Neuronal stem cell (in vitro differentiated cells): Measurements from ENCODE around the gene FOXD3.
A peak's percentile ranks its signal among the peaks of the same experiment; 100 is the strongest.

ENCODE experiments used
- DNase-seq: peaks from one replicate; pipeline ENCODE4 v3.0.0-alpha.2; 2013; ENCODE audit warnings: low spot score
- H2AFZ ChIP-seq: one replicate; pipeline ENCODE4 v1.6.1; 2013; ENCODE audit warnings: mild to moderate bottlenecking, low read length, inconsistent platforms
- H2AK5ac ChIP-seq: 2 replicates; pipeline ENCODE4 v1.6.1; 2013; ENCODE audit warnings: low read depth, mild to moderate bottlenecking, inconsistent platforms, low read length, moderate library complexity, mixed read lengths
- H2BK120ac ChIP-seq: 2 replicates; pipeline ENCODE4 v1.6.1; 2013; ENCODE audit warnings: low read depth, mild to moderate bottlenecking, inconsistent platforms, low read length, moderate library complexity, mixed read lengths
- H2BK12ac ChIP-seq: one replicate; pipeline ENCODE4 v1.6.1; 2013; ENCODE audit warnings: low read length, inconsistent platforms
- H2BK15ac ChIP-seq: 2 replicates; pipeline ENCODE4 v1.6.1; 2013; ENCODE audit warnings: mild to moderate bottlenecking, low read length, inconsistent platforms, mixed read lengths
- H2BK5ac ChIP-seq: one replicate; pipeline ENCODE4 v1.6.1; 2013; ENCODE audit warnings: inconsistent platforms, mild to moderate bottlenecking, low read length, moderate library complexity
- H3K14ac ChIP-seq: one replicate; pipeline ENCODE4 v1.6.1; 2013; ENCODE audit warnings: low read length, inconsistent platforms
- H3K18ac ChIP-seq: 2 replicates; pipeline ENCODE4 v1.6.1; 2013; ENCODE audit warnings: low read length, inconsistent platforms
- H3K23ac ChIP-seq: 2 replicates; pipeline ENCODE4 v1.6.1; 2013; ENCODE audit warnings: low read depth, mild to moderate bottlenecking, mixed read lengths, low read length, inconsistent platforms; ENCODE audit not compliant: poor library complexity
- H3K27ac ChIP-seq: replicated peaks from 3 replicates; pipeline ENCODE4 v1.5.1; 2013; ENCODE audit warnings: low read length, inconsistent platforms
- H3K27me3 ChIP-seq, 3 experiments: 2 replicates each; pipeline ENCODE4 v1.6.1; 2013; ENCODE audit warnings: low read length in 3 of 3, mild to moderate bottlenecking in 2 of 3, inconsistent platforms in 1 of 3, low read depth in 1 of 3, mixed read lengths in 1 of 3, moderate library complexity in 1 of 3; ENCODE audit not compliant: control insufficient read depth in 3 of 3, insufficient read depth in 3 of 3
- H3K36me3 ChIP-seq, 2 donors: replicated peaks in 1 of 2; 2 replicates each; pipeline ENCODE4 v1.6.1; 2013; ENCODE audit warnings: low read length in 2 of 2; ENCODE audit not compliant: control insufficient read depth in 2 of 2, insufficient read depth in 2 of 2
- H3K4ac ChIP-seq: 2 replicates; pipeline ENCODE4 v1.6.1; 2013; ENCODE audit warnings: inconsistent platforms, mild to moderate bottlenecking, low read length, moderate library complexity
- H3K4me1 ChIP-seq, 2 donors: 1 replicate in 1 of 2; 2 replicates in 1 of 2; pipeline ENCODE4 v1.6.1; 2013; ENCODE audit warnings: low read length in 2 of 2, low read depth in 1 of 2; ENCODE audit not compliant: control insufficient read depth in 2 of 2, insufficient read depth in 1 of 2
- H3K4me2 ChIP-seq: one replicate; pipeline ENCODE4 v1.6.1; 2013; ENCODE audit warnings: mild to moderate bottlenecking, low read length, inconsistent platforms; ENCODE audit not compliant: insufficient read depth, poor library complexity, severe bottlenecking
- H3K4me3 ChIP-seq, 2 donors: 2 replicates each; pipeline ENCODE4 v1.5.1; 2013; ENCODE audit warnings: low read length in 2 of 2, mild to moderate bottlenecking in 2 of 2, inconsistent platforms in 1 of 2, moderate library complexity in 1 of 2
- H3K79me1 ChIP-seq: one replicate; pipeline ENCODE4 v1.6.1; 2013; ENCODE audit warnings: low read depth, mild to moderate bottlenecking, inconsistent platforms, low read length, moderate library complexity
- H3K9ac ChIP-seq: one replicate; pipeline ENCODE4 v1.6.1; 2013; ENCODE audit warnings: mild to moderate bottlenecking, low read depth, low read length, inconsistent platforms; ENCODE audit not compliant: poor library complexity
- H3K9me3 ChIP-seq, 2 donors: replicated peaks in 1 of 2; 2 replicates each; pipeline versions ENCODE3 to v1.6.1; 2013; ENCODE audit warnings: low read length in 2 of 2, mild to moderate bottlenecking in 2 of 2, inconsistent platforms in 1 of 2, low read depth in 1 of 2, mixed read lengths in 1 of 2, moderate library complexity in 1 of 2; ENCODE audit not compliant: control insufficient read depth in 2 of 2, insufficient read depth in 1 of 2
- H4K8ac ChIP-seq: one replicate; pipeline ENCODE4 v1.6.1; 2013; ENCODE audit warnings: low read depth, mild to moderate bottlenecking, inconsistent platforms, low read length, moderate library complexity
- H4K91ac ChIP-seq: one replicate; pipeline ENCODE4 v1.6.1; 2013; ENCODE audit warnings: low read length, low read depth, mild to moderate bottlenecking, inconsistent platforms; ENCODE audit not compliant: poor library complexity
- WGBS, 2 donors: extraction: QIAGEN DNeasy Blood & Tissue Kit; methylation state at CpG; one replicate each; pipeline ENCODE4 v1.1.7; 2013; ENCODE audit warnings: missing lambda C conversion rate in 2 of 2, mixed read lengths in 1 of 2; ENCODE audit not compliant: insufficient read length in 2 of 2, insufficient replicate concordance in 1 of 2; ENCODE audit errors: extremely low coverage in 2 of 2; 5-methylcytosine and 5-hydroxymethylcytosine counted together

Gene FOXD3

DNA sequence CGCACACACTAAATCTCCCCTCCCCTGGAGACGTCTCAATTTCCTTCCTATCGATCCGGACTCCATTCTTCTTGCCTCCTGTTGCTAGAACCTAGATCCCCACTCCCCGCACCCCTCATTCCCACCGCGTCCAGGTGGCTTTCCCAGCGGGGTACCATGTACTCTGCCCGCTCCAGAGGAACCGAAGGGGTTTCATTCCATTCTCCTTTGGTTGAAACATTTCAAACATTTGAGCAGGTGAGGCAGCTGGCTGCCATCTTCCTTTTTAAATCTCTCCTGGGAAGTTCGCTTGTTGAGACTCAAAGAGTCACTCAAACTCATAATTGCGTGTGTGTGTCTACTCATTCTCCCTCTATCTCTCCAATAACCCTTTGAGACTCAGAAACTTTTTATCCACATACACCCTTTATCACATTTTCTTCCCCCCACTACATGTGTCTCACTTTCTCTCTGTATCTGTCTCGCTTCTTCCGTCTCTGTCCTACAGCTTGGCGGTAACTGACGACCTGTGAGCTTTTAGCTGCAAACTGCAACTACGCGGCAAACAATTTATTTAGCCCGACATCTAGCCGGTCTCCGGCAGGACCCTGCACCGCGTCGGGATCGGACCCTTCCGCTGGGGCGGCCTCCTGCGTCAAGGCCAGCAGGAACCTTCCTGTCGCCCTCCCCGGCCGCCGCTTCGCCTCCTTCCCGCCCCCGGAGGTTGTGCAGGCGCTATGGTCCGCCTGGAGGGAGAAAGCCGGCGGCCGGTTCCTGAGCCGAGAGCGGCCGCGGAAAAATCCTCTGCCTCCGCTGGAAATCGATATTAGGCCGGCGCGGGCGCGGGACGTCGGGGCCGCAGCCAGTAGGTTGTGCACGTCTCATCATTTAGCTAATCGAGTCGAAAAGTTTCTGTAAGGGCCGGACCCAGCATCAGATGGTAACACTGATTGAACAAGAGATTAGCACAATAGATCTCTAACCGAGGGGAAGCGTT lies 3.0 kb upstream of the FOXD3 start:
- H3K79me1 ChIP-seq = no peaks in the 10 kb centered on the region
- no peak overlapping the region for H3K23ac ChIP-seq
- no peak overlapping the region for H3K4me2 ChIP-seq
- H2AK5ac ChIP-seq = no peak overlapping the region
- H3K4ac ChIP-seq = no peak overlapping the region
- no peak overlapping the region for H3K27ac ChIP-seq
- H3K4me3 ChIP-seq = no peak overlapping the region
- H3K27me3 ChIP-seq = peaks cover 58 to 99% (median 85%) of the 10 kb centered on the region in 3 experiments
- peaks cover 0 to 2% of the 10 kb centered on the region in 2 donors for H3K4me1 ChIP-seq
- peaks cover 0 to 3% of the 10 kb centered on the region in 2 donors for H3K9me3 ChIP-seq
- H3K36me3 ChIP-seq = no peaks in the 10 kb centered on the region
- H3K14ac ChIP-seq = no peak overlapping the region
- H2AFZ ChIP-seq = peak overlapping the region; percentile 69
- no peak overlapping the region for H4K91ac ChIP-seq
- DNase-seq = peak; percentile 45
- H3K9ac ChIP-seq = no peak overlapping the region
- H3K18ac ChIP-seq = no peak overlapping the region
- no peak overlapping the region for H4K8ac ChIP-seq
- no peak overlapping the region for H2BK120ac ChIP-seq
- WGBS, 2 donors = 100% methylated on average over 1 of the region's 60 CpGs; no CpG with 5 or more reads in 1 of the 2 donors
- no peak overlapping the region for H2BK5ac ChIP-seq
- H2BK12ac ChIP-seq = no peak overlapping the region
- no peak overlapping the region for H2BK15ac ChIP-seq

DNA sequence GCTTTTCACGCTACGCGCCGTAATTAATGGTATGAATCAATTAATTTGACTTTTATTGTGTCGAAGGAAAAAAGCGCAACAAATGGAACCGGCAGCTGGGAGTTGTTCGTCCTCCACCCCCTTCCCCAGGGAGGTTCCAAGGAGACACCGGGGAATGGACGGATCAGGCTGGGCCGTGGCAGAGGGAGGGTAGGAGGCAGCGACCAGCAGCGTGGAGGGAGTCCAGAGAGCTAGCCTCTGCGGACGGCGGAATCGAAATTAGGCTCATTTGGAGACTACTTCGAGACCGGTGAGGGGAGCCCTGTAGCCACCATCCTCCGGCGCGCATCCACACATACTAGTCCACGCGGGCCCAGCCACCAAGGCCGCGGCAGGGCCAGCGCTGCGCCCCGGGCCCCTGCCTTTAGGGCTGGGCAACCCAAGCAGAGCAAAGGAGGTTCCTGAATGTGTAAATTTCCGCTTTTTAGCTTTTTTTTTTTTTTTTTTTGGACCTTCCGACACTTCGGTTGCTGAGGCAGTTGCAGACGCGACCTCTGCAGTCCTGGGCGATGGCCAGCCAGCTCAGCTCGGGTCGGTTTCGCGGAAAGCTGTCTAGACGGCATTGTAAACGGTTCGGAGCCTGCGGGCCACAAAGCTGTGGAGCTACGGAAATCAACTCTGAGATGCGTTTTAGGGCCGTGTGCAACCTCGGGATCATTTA lies 2.2 kb upstream of the FOXD3 start:
- Histone ChIP-seq H3K4me2 (no peak overlapping the region), H3K14ac (no peak overlapping the region), H4K8ac (no peak overlapping the region), H3K9ac (no peak overlapping the region), H3K4me1 (peaks cover 0 to 2% of the 10 kb centered on the region in 2 donors), H2BK5ac (no peak overlapping the region), H2BK120ac (peak overlapping the region; percentile 34), H3K36me3 (no peaks in the 10 kb centered on the region), H2BK15ac (no peak overlapping the region), H2BK12ac (no peak overlapping the region), H2AK5ac (no peak overlapping the region), H3K79me1 (no peaks in the 10 kb centered on the region), H3K27ac (no peak overlapping the region), H3K27me3 (peaks cover 61 to 100% (median 88%) of the 10 kb centered on the region in 3 experiments), H3K9me3 (peaks cover 0 to 3% of the 10 kb centered on the region in 2 donors), H3K4me3 (no peak overlapping the region), H3K4ac (no peak overlapping the region), H3K23ac (peak overlapping the region; percentile 68), H4K91ac (no peak overlapping the region), H2AFZ (peak overlapping the region; percentile 6), H3K18ac (no peak overlapping the region)
- DNase-seq = peak; percentile 32
- no CpG with 5 or more reads among the region's 47 CpGs for WGBS, 2 donors

DNA sequence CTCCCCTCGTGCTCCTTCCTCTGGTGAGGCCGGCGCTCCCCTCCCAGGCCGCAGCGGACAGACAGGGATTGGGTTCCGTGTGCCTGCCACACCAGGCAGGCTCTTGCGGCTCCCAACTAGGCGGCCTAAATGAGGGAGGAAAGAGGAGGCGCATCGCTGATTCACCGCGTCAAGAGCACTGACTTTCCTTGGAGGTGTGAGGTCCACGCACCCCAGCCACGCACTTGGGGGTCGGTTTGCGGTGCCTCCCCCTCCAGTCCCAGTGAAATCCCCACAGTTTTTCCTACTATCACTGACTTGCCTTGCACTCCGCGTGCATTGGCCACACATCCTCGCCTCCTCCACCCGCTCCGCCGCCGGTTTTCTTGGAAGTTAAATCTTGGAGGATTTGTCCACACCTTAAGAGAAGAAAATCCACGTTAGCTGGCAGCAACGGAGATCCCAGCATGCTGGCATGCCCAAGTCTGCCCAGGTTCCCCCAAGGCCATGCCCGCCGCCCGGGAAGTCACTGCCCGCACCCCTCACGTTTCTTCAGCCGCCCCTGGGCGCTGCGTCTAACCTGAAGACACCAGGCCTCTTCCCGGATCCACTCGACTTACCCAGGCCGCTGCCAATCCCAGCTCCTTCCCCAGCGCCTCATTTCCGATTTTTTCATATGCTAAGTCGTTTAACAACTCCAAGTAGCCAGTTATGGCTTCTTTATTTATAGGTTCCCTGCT lies 1.1 kb upstream of the FOXD3 start:
- no peaks in the 10 kb centered on the region for H3K79me1 ChIP-seq
- H4K91ac ChIP-seq = no peak overlapping the region
- no peak overlapping the region for H3K27ac ChIP-seq
- H3K4me2 ChIP-seq = no peak overlapping the region
- no CpG with 5 or more reads among the region's 39 CpGs for WGBS, 2 donors
- peak overlapping the region; percentile 79 for H3K18ac ChIP-seq
- H3K23ac ChIP-seq = peak overlapping the region; percentile 81
- no peaks in the 10 kb centered on the region for H3K36me3 ChIP-seq
- peak overlapping the region; percentile 35 for H2BK5ac ChIP-seq
- DNase-seq = peak; percentile 35
- H2BK12ac ChIP-seq = no peak overlapping the region
- H3K27me3 ChIP-seq = peaks cover 62 to 100% (median 91%) of the 10 kb centered on the region in 3 experiments
- peak overlapping the region; percentile 21 for H2AFZ ChIP-seq
- H3K4ac ChIP-seq = no peak overlapping the region
- H2AK5ac ChIP-seq = peak overlapping the region; percentile 62
- no peak overlapping the region for H3K9ac ChIP-seq
- H3K9me3 ChIP-seq = peaks cover 0 to 3% of the 10 kb centered on the region in 2 donors
- H3K4me1 ChIP-seq = peaks cover 0 to 2% of the 10 kb centered on the region in 2 donors
- H3K4me3 ChIP-seq = no peak overlapping the region
- no peak overlapping the region for H4K8ac ChIP-seq
- no peak overlapping the region for H3K14ac ChIP-seq
- no peak overlapping the region for H2BK120ac ChIP-seq
- peak overlapping the region; percentile 44 for H2BK15ac ChIP-seq
